OCI-LY7 (cell line): Measurements from ENCODE around the gene DTNA. TPM values are rescaled to one million over a fixed set of nuclear protein-coding genes. Genes with fewer than 3 reads are reported as not detected.

ENCODE experiments used
- BruUV-seq: library from RNA; stranded (reverse); fragments of 400-500 nt; replicated peaks from 2 replicates; lab custom pipeline; 2021; lab: Mats Ljungman, UMichigan
- CTCF ChIA-PET: fragments of 300-600 bp; sonication (Branson Sonifier 250); formaldehyde crosslinking; loops from one replicate; lab custom pipeline; 2022; ENCODE audit warnings: antibody characterized with exemption; ENCODE audit not compliant: unreplicated experiment; lab: Charles Lee
- POLR2A ChIA-PET: fragments of 300-600 bp; sonication (Branson Sonifier 250); formaldehyde crosslinking; loops from one replicate; lab custom pipeline; 2022; ENCODE audit warnings: antibody characterized with exemption; lab: Charles Lee
- DNase-seq: peaks from one replicate; pipeline ENCODE4 v3.0.0-alpha.2; 2015; ENCODE audit warnings: low spot score
- H2AFZ ChIP-seq: fragments of 200-600 bp; sonication (generic), shearing (Covaris generic); 2 replicates; pipeline ENCODE4 v1.6.1; 2014; ENCODE audit warnings: mild to moderate bottlenecking, antibody characterized with exemption, low read length, moderate library complexity
- H3K27ac ChIP-seq: fragments of 200-600 bp; sonication (generic); 2 replicates; pipeline ENCODE4 v1.5.1; 2014; ENCODE audit warnings: mixed run types, low read depth, mild to moderate bottlenecking, moderate library complexity, low read length, inconsistent platforms; ENCODE audit not compliant: poor library complexity, severe bottlenecking
- H3K36me3 ChIP-seq: fragments of 200-600 bp; sonication (generic); 2 replicates; pipeline ENCODE4 v1.6.1; 2014; ENCODE audit warnings: mild to moderate bottlenecking, antibody characterized with exemption, low read length, moderate library complexity, mixed read lengths; ENCODE audit not compliant: insufficient read depth
- H3K4me1 ChIP-seq: fragments of 200-600 bp; sonication (generic); 2 replicates; pipeline ENCODE4 v1.5.1; 2014; ENCODE audit warnings: mild to moderate bottlenecking, low read length; ENCODE audit not compliant: insufficient read depth, poor library complexity, severe bottlenecking
- H3K4me2 ChIP-seq: fragments of 200-600 bp; sonication (generic); 2 replicates; pipeline ENCODE4 v1.6.1; 2014; ENCODE audit warnings: mild to moderate bottlenecking, low read length
- H3K4me3 ChIP-seq: fragments of 200-600 bp; sonication (generic); 2 replicates; pipeline ENCODE4 v1.5.1; 2014; ENCODE audit warnings: mild to moderate bottlenecking, low read depth, low read length; ENCODE audit not compliant: poor library complexity, severe bottlenecking
- H3K79me2 ChIP-seq: fragments of 200-600 bp; sonication (generic); 2 replicates; pipeline ENCODE4 v1.6.1; 2016; ENCODE audit warnings: low read depth, mild to moderate bottlenecking, low read length, moderate library complexity, mixed read lengths; ENCODE audit not compliant: insufficient read depth
- H3K9me2 ChIP-seq: fragments of 200-600 bp; sonication (generic); 2 replicates; pipeline ENCODE4 v1.6.1; 2016; ENCODE audit warnings: mild to moderate bottlenecking, low read length, mixed read lengths; ENCODE audit not compliant: insufficient read depth
- H3K9me3 ChIP-seq: fragments of 200-600 bp; sonication (generic); 2 replicates; pipeline ENCODE4 v1.6.1; 2014; ENCODE audit warnings: mild to moderate bottlenecking, mixed run types, low read length, mixed read lengths
- H4K20me1 ChIP-seq: fragments of 200-600 bp; sonication (generic); 2 replicates; pipeline ENCODE4 v1.6.1; 2014; ENCODE audit warnings: mild to moderate bottlenecking, antibody characterized with exemption, low read length, moderate library complexity, mixed read lengths; ENCODE audit not compliant: insufficient read depth
- EZH2phosphoT487 ChIP-seq: fragments of 200-600 bp; sonication (generic); IDR thresholded peaks from 2 replicates; pipeline ENCODE4 v1.6.1; 2018; ENCODE audit warnings: low read depth, borderline replicate concordance, mild to moderate bottlenecking, mixed run types, antibody characterized with exemption, low read length, moderate library complexity, mixed read lengths
- intact Hi-C: fragments of 100-400 bp; cut with micrococcal nuclease; formaldehyde crosslinking; loops from one replicate; pipeline ENCODE4 v1.10.0; 2022; ENCODE audit not compliant: unreplicated experiment
- total RNA-seq, 2 experiments: library from RNA; depleted of rRNA in 1 of 2; stranded (reverse); fragments of >200 nt in 1 of 2; shearing (Covaris generic) in 1 of 2; gene quantifications; 2 replicates each; pipeline ENCODE4 v1.2.3, GENCODE V29; 2014 to 2022
- TF ChIP-seq, protein P1 (sequence below): fragments of 200-600 bp; sonication (generic); conservative IDR thresholded peaks from 2 replicates; pipeline ENCODE4 v1.5.1; 2014; ENCODE audit warnings: mild to moderate bottlenecking, antibody characterized with exemption, low read length, moderate library complexity, mixed read lengths

Gene DTNA
- total RNA-seq, 2 experiments from 2014 or later = 0.16 TPM; not detected in 1

DNA sequence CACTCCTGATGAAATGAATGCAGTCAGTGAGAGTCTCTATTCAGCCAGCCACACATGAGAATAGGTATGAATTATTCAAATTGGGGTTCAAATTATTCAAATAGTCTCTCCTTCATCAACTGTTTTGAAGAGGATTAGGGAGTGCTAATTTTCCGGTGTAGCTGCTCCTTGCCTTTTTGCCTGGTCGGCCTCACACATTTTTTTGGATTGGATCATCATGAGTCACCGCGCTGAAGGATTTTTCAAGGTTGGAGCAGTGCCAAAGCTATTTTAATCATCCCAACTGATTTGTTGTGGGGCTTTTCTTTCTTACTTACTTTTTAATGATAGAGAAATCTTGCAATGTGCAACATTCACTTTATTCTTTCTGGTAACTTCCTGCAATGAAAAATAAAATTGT, 2.4 kb upstream of the DTNA start:
- Histone ChIP-seq H2AFZ (no peak overlapping the region), H3K4me2 (no peak overlapping the region)
- POLR2A ChIA-PET = no interaction called here

GRCh38 chr18:34709104-34709503, 994 bp upstream of the DTNA start:
- intact Hi-C loops = no loop called here
- H3K27ac ChIP-seq = no peak overlapping the region
- BruUV-seq = no TSS peak
- ChIA-PET CTCF (no interaction called here), POLR2A (no interaction called here)
- H4K20me1 ChIP-seq = no peaks in the 10 kb centered on the region
- no peak overlapping the region for H3K4me2 ChIP-seq
- no peak overlapping the region for H2AFZ ChIP-seq
- no peaks in the 10 kb centered on the region for H3K36me3 ChIP-seq
- no peaks in the 10 kb centered on the region for H3K9me3 ChIP-seq
- no peak overlapping the region for H3K4me3 ChIP-seq
- no peaks in the 10 kb centered on the region for H3K79me2 ChIP-seq
- TF ChIP-seq, protein P1, sequence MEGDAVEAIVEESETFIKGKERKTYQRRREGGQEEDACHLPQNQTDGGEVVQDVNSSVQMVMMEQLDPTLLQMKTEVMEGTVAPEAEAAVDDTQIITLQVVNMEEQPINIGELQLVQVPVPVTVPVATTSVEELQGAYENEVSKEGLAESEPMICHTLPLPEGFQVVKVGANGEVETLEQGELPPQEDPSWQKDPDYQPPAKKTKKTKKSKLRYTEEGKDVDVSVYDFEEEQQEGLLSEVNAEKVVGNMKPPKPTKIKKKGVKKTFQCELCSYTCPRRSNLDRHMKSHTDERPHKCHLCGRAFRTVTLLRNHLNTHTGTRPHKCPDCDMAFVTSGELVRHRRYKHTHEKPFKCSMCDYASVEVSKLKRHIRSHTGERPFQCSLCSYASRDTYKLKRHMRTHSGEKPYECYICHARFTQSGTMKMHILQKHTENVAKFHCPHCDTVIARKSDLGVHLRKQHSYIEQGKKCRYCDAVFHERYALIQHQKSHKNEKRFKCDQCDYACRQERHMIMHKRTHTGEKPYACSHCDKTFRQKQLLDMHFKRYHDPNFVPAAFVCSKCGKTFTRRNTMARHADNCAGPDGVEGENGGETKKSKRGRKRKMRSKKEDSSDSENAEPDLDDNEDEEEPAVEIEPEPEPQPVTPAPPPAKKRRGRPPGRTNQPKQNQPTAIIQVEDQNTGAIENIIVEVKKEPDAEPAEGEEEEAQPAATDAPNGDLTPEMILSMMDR = no peak
- TF ChIP-seq EZH2phosphoT487 = no peak
- no peaks in the 10 kb centered on the region for H3K9me2 ChIP-seq
- DNase-seq = no peak
- no peaks in the 10 kb centered on the region for H3K4me1 ChIP-seq

More for the DNA sequence above, 2.4 kb upstream of the DTNA start:
- Histone ChIP-seq H3K9me2 (no peaks in the 10 kb centered on the region), H3K27ac (no peak overlapping the region), H3K36me3 (no peaks in the 10 kb centered on the region), H3K4me3 (no peak overlapping the region), H4K20me1 (no peaks in the 10 kb centered on the region), H3K4me1 (no peaks in the 10 kb centered on the region), H3K9me3 (no peaks in the 10 kb centered on the region), H3K79me2 (no peaks in the 10 kb centered on the region)
- no peak for DNase-seq
- CTCF ChIA-PET = no interaction called here
- no peak for TF ChIP-seq EZH2phosphoT487
- TF ChIP-seq, protein P1 = no peak
- no TSS peak for BruUV-seq
- intact Hi-C loops = no loop called here

- TF ChIP-seq, protein P1 = no peak
- TF ChIP-seq EZH2phosphoT487 = no peak
- no peak overlapping the region for H3K4me2 ChIP-seq
- no peak overlapping the region for H3K27ac ChIP-seq
- no peak overlapping the region for H3K4me3 ChIP-seq
- BruUV-seq = no TSS peak
- H3K79me2 ChIP-seq = no peaks in the 10 kb centered on the region
- no peaks in the 10 kb centered on the region for H3K4me1 ChIP-seq
- H3K36me3 ChIP-seq = no peaks in the 10 kb centered on the region
- no peaks in the 10 kb centered on the region for H4K20me1 ChIP-seq
- H3K9me3 ChIP-seq = no peaks in the 10 kb centered on the region
- CTCF ChIA-PET = no interaction called here
- no peak overlapping the region for H2AFZ ChIP-seq
- H3K9me2 ChIP-seq = no peaks in the 10 kb centered on the region
- intact Hi-C loops = no loop called here
- DNase-seq = no peak
- POLR2A ChIA-PET = interaction anchor here (0.7 kb wide), 1 partner anchor 10 kb away, joined by 3 read pairs; no protein-coding TSS in a partner anchor
Measured at GRCh38 chr18:34710458-34710914, 388 bp downstream of the DTNA start.
